GM03348 (cell line): ENCODE data around the gene LRMDA.

Experiments used
- DNase-seq: peaks from one replicate; pipeline ENCODE4 v3.0.0; 2012; ENCODE audit warnings: low spot score

LRMDA gene

GRCh38 chr10:75774783-75775490, 343.5 kb downstream of the LRMDA start:
- DNase-seq: no peak

- no peak for DNase-seq
Observed at GRCh38 chr10:75776738-75777504, 345.5 kb downstream of the LRMDA start.

GRCh38 chr10:75778665-75779064, 347.2 kb downstream of the LRMDA start:
- no peak for DNase-seq

- no peak for DNase-seq
Observed at GRCh38 chr10:75779276-75779675, 347.9 kb downstream of the LRMDA start.

- DNase-seq: no peak
Observed at GRCh38 chr10:75782463-75783248, 351.2 kb downstream of the LRMDA start.

GRCh38 chr10:75788394-75789205, 357.2 kb downstream of the LRMDA start:
- DNase-seq: no peak

- no peak for DNase-seq
Observed at GRCh38 chr10:75793848-75794247, 362.4 kb downstream of the LRMDA start.

- DNase-seq: no peak
Observed at GRCh38 chr10:75801121-75801520, 369.7 kb downstream of the LRMDA start.

- no peak for DNase-seq
Observed at GRCh38 chr10:75801661-75802060, 370.2 kb downstream of the LRMDA start.

GRCh38 chr10:75803121-75803520, 371.7 kb downstream of the LRMDA start:
- DNase-seq: no peak

- DNase-seq: no peak
Observed at GRCh38 chr10:75803816-75804552, 372.6 kb downstream of the LRMDA start.

- DNase-seq: no peak
Observed at GRCh38 chr10:75806186-75806585, 374.8 kb downstream of the LRMDA start.

- no peak for DNase-seq
Observed at GRCh38 chr10:75807456-75807855, 376.0 kb downstream of the LRMDA start.

GRCh38 chr10:75809003-75809402, 377.6 kb downstream of the LRMDA start:
- DNase-seq: no peak

- DNase-seq: no peak
Observed at GRCh38 chr10:75814014-75814413, 382.6 kb downstream of the LRMDA start.

GRCh38 chr10:75815066-75815465, 383.6 kb downstream of the LRMDA start:
- no peak for DNase-seq

GRCh38 chr10:75817198-75817597, 385.8 kb downstream of the LRMDA start:
- DNase-seq: no peak

GRCh38 chr10:75818552-75818951, 387.1 kb downstream of the LRMDA start:
- DNase-seq: no peak

GRCh38 chr10:75825235-75825634, 393.8 kb downstream of the LRMDA start:
- DNase-seq: no peak

GRCh38 chr10:75825661-75826060, 394.2 kb downstream of the LRMDA start:
- no peak for DNase-seq

GRCh38 chr10:75826846-75827245, 395.4 kb downstream of the LRMDA start:
- DNase-seq: no peak
